ENCODE data around the gene KRTAP4-1.

- TF ChIP-seq CTCF (IDR thresholded peaks at IDR 0.05; ENCODE audit: low read depth, low read length, poor library complexity, severe bottlenecking) (no peak), EZH2phosphoT487 (IDR thresholded peaks at IDR 0.05; ENCODE audit: borderline replicate concordance, low read length) (no peak)
Measured at GRCh38 chr17:41226051-41226450, 41.3 kb upstream of the KRTAP4-1 start.

All from DOHH2 (cell line).